NCI-H2171 treated with DMSO at 0.1 percent for 48 hours (cell line): ENCODE data around the gene VWA5A.
"Not testable (repeated sequence)": the region's sequence is repeated elsewhere in the genome, so short reads cannot be mapped to it uniquely, and the experiment has no call there.

Experiments used
- DNase-seq: peaks from one replicate; lab custom pipeline; 2025; lab: John Stamatoyannopoulos, UW

The VWA5A gene

GRCh38 chr11:124093330-124093729 lies 21.9 kb upstream of the VWA5A start:
- DNase-seq = no peak

- no peak for DNase-seq
Observed at GRCh38 chr11:124094731-124095130, 20.5 kb upstream of the VWA5A start.

DNA sequence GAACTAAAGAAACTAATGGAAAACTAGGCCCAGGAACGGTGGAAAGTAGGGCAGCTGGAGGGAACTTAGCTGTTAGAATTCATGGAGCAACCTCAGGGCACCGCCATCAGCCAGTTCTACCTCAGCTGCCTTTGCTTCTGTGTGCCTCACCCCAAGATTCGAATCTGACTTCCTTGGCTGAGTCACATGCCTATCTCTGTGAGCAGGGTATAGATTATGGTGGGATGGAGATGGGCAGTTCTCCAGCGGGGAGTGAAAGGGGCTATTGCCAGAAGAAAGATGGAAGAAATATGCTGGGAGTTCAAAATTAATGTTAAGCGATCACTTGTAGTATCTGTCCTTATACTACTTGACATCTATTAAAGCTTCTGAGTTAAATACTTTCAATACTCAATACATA lies 18.9 kb upstream of the VWA5A start:
- no peak for DNase-seq

- DNase-seq = no peak
Observed at GRCh38 chr11:124098141-124098540, 17.1 kb upstream of the VWA5A start.

DNA sequence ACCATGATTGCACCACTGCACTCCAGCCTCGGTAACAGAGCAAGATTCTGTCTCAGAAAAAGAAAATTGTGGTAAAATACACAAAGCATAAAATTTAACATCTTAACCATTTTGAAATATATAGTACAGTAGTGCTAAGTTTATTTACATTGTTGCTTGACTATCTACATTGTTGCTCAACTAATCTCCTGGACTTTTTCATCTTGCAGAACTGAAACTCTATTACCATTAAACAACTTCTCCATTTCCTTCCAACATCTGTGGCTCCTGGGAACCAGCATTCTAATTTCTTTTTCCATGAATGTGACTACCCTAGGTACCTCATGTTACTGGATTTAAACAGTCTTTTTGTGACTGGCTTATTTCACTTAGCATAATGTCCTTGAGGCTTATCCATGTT lies 13.5 kb upstream of the VWA5A start:
- no peak for DNase-seq

- DNase-seq = peak; percentile 2
Observed at GRCh38 chr11:124108156-124108555, 7.1 kb upstream of the VWA5A start.

- DNase-seq = no peak
Observed at GRCh38 chr11:124109377-124109776, 5.9 kb upstream of the VWA5A start.

GRCh38 chr11:124110201-124110600 lies 5.0 kb upstream of the VWA5A start:
- DNase-seq = no peak

DNA sequence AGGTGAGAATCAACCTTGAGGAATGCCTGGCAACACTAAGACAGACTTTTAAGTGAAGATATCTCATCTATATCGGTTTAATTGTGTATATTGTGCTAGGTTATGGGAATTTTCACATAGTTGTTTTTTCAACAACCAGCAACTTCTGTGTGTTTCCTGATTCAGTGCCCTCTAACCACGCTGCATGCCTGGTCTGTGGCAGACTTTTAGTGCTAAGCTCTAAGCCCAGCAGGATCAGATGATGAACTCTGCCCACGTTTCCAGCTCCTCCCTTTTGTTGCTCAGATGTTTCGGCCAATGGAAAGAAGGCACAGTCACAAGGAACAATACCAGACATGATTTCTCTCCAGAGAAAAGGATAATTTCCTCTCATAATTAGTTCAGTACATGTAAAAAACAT lies 1.4 kb upstream of the VWA5A start:
- no peak for DNase-seq

- DNase-seq = no peak
Observed at GRCh38 chr11:124115782-124116616, 749 bp downstream of the VWA5A start.

DNA sequence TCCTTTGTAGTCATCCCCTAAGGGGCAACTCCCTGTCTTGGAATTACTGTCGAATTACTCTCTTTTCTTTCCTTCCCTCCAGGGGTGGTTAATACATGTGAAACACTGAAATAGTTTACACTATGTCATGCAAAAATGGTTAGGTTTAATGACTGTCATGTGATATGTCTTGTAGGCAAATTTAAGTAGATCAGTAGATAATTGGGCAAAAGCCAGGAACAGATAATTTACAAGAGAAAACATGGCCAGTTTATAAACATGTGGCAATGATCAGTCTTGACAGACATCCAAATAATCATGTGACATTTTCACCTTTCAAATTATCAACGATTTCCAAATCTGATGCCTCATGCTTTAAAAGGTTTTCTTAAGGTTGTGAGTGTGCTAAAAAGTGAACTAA lies 3.9 kb downstream of the VWA5A start:
- no peak for DNase-seq

DNA sequence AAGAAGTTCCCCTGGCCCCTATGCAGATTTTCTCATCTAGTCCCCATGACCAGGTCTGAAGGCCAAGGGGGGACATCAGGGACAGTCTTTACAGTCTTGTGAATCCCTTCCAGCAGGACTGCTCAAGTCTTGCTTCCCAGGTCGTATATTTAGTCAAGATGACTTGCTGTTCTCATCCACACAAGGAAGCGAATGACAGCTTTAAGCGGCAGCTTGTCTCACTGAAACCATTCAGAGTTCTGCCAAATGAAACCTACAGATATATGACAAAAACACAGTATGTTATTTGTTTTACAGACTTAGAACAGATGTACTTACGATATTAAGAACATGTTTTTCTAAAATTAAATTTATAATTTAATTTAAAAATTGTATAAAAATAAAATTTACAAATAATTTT lies 5.6 kb downstream of the VWA5A start:
- DNase-seq = no peak

- no peak for DNase-seq
Observed at GRCh38 chr11:124122123-124122522, 6.9 kb downstream of the VWA5A start.

DNA sequence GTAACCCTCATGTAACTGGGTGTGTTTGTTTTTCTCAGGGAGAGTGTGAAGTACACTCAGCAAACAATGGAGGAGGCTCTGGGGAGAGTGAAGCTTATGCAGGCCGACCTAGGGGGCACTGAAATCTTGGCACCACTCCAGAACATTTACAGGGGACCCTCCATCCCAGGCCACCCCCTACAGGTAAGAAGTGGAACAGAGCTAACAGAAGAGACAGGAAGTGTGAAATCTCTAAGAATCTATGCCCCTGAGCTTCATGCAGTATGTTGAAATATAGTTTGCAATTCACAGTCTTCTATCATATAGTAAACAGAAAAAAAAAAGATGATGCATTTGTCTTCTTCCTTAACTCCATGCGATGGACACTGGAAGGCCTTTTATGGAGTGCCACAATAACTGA lies 8.4 kb downstream of the VWA5A start:
- no peak for DNase-seq

- DNase-seq = not testable (repeated sequence)
Observed at GRCh38 chr11:124127134-124127533, 11.9 kb downstream of the VWA5A start.

- no peak for DNase-seq
Observed at GRCh38 chr11:124143034-124143433, 27.8 kb downstream of the VWA5A start.

GRCh38 chr11:124147951-124148350 lies 32.7 kb downstream of the VWA5A start:
- no peak for DNase-seq

DNA sequence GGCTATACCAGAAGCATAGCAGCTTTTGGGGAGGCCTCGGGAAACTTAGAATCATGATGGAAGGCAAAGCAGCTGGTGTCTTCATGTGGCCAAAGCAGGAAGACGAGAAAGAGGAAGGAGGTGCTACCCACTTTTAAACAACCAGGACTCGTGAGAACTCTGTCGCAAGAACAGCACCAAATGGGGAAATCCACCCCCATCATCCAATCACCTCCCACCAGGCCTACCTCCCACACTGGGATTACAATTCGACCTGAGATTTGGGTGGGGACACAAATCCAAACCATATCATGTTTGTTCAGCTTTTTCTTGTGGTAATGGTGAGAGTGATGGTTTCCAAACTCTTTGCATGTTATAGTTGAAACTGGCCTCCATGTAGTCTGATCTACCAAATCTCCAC lies 35.4 kb downstream of the VWA5A start:
- DNase-seq = no peak

- DNase-seq = no peak
Observed at GRCh38 chr11:124152770-124153407, 37.6 kb downstream of the VWA5A start.

- no peak for DNase-seq
Observed at GRCh38 chr11:124153821-124154220, 38.6 kb downstream of the VWA5A start.

DNA sequence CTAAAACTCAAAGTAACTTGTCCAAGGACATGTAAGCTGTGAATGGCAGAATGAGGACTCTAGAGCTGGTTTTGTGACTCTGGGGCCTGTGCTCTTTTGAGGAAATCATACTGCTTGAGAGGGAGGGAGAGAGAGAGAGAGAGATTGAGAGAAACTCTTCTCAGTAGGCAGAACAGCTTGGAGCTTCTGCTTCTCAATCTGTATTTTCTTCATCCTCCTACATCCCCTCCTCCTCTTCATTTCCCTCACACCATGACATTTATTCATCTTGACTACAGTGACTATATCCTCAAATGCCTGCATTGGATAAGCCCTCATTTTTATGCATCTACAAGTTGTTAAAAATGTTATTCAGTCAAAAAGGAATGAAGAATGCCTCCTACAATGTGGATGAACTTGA lies 44.2 kb downstream of the VWA5A start:
- no peak for DNase-seq

DNA sequence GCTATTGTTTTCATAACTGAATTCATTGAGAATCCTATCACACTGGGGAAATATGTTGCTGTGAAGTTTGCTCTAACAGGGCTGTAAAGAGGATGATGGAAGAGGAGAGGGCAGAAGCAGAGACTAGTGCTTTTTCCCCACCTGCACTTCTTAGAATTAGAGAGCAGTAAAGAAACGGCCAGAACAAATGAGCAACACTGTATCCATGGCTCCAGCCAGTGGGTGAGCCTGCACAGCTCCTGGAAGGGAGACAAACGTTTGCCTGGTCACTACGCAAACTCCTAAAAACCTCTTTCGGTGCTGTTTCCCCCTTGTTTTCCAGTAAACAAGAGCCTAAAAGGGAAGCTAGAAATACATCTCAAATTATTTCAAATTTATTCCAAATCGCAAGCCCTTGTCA lies 45.7 kb downstream of the VWA5A start:
- DNase-seq = no peak

GRCh38 chr11:124167826-124168231 lies 52.6 kb downstream of the VWA5A start:
- DNase-seq = no peak

DNA sequence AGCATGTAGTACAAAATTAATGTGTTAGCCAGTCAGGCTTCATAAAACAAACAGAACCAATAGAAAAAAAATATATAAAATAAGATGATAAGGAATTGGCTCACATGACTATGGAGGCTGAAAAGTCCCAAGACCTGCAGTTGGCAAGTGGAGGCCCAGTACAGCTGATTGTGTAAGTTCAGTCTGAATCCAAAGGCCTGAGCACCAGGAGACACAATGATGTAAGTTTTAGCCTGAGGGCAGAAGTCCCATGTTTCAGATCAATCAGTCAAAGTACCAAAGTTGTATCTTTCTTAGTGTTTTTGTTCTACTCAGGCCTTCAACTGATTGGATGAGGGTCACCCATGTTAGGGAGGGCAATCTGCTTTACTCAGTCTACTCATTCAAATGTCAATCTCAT lies 53.5 kb downstream of the VWA5A start:
- no peak for DNase-seq
